Nephron progenitor cell (in vitro differentiated cells): ENCODE measurements around the gene SCAMP5.

ENCODE experiments used
- DNase-seq: peaks from one replicate; pipeline ENCODE4 v3.0.0; 2021
- H3K27ac Mint-ChIP-seq: 2 replicates; pipeline ENCODE4 v1.8.0; 2021; ENCODE audit warnings: mild to moderate bottlenecking, moderate library complexity, mixed read lengths
- H3K27me3 Mint-ChIP-seq: 2 replicates; pipeline ENCODE4 v1.8.0; 2021; ENCODE audit warnings: mild to moderate bottlenecking, low read depth, mixed read lengths; ENCODE audit not compliant: poor library complexity
- H3K36me3 Mint-ChIP-seq: 2 replicates; pipeline ENCODE4 v1.8.0; 2021; ENCODE audit warnings: low read depth, mixed read lengths
- H3K4me1 Mint-ChIP-seq: 2 replicates; pipeline ENCODE4 v1.8.0; 2021; ENCODE audit warnings: mixed read lengths
- H3K4me3 Mint-ChIP-seq: 2 replicates; pipeline ENCODE4 v1.8.0; 2021; ENCODE audit warnings: mild to moderate bottlenecking, moderate library complexity, mixed read lengths
- H3K9me3 Mint-ChIP-seq: 2 replicates; pipeline ENCODE4 v1.8.0; 2021; ENCODE audit warnings: mild to moderate bottlenecking, moderate library complexity, mixed read lengths
- TF ChIP-seq, protein P1 (sequence below): fragments of 200-600 bp; sonication (generic); IDR thresholded peaks from 2 replicates; pipeline ENCODE4 v1.5.0; 2021; ENCODE audit warnings: antibody characterized with exemption

SCAMP5 gene

DNA sequence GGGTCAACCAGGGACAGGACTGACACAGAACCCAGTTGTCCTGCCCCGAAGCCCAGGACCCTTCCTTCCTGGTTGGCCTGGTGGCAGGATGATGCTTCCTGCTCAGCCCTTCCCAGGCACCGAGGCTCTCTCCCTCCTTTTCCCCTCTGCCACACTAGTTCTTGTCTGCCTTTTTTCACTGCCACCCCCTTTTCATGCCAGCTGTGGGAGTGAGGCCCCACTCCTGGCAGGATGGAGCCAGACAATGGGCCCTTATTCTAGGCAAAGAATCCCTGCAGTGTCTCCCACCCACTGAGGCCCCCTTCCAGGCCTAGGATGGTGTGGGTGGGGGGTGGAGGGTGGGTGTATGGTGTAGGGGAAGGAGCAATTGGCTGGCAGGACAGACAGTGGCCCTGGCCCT lies 1.1 kb upstream of the SCAMP5 start:
- Mint-ChIP-seq H3K4me3 (no peak overlapping the region), H3K27me3 (peaks cover 78% of the 10 kb centered on the region), H3K27ac (no peak overlapping the region), H3K9me3 (peaks cover 6% of the 10 kb centered on the region), H3K4me1 (peaks cover 22% of the 10 kb centered on the region), H3K36me3 (peaks cover 6% of the 10 kb centered on the region)
- DNase-seq = no peak
- TF ChIP-seq, protein P1, sequence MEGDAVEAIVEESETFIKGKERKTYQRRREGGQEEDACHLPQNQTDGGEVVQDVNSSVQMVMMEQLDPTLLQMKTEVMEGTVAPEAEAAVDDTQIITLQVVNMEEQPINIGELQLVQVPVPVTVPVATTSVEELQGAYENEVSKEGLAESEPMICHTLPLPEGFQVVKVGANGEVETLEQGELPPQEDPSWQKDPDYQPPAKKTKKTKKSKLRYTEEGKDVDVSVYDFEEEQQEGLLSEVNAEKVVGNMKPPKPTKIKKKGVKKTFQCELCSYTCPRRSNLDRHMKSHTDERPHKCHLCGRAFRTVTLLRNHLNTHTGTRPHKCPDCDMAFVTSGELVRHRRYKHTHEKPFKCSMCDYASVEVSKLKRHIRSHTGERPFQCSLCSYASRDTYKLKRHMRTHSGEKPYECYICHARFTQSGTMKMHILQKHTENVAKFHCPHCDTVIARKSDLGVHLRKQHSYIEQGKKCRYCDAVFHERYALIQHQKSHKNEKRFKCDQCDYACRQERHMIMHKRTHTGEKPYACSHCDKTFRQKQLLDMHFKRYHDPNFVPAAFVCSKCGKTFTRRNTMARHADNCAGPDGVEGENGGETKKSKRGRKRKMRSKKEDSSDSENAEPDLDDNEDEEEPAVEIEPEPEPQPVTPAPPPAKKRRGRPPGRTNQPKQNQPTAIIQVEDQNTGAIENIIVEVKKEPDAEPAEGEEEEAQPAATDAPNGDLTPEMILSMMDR = no peak

DNA sequence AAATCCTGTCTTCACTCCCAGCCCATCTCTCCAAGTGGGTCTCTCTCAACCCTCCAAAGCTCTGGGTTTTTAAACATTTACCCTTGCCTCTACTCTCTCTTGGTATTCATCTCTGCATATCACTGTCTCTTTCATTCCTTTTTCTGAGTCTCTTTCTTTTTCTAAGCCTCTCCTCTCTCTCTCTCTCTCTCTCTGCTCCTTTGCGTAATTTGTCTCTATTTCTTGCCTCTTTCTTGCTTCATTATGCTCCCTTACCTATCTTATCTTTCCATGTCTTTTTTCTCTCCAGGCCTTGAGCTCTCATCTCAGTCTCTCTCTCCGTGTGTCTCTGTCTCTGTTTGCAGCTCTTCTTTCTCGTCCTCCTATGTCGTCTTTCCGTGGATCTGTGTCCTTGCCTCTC lies 678 bp upstream of the SCAMP5 start:
- no peak for DNase-seq
- peaks cover 78% of the 10 kb centered on the region for H3K27me3 Mint-ChIP-seq
- H3K4me1 Mint-ChIP-seq = peaks cover 22% of the 10 kb centered on the region
- peaks cover 6% of the 10 kb centered on the region for H3K9me3 Mint-ChIP-seq
- peak overlapping the region; percentile 85 for H3K4me3 Mint-ChIP-seq
- H3K27ac Mint-ChIP-seq = no peak overlapping the region
- TF ChIP-seq, protein P1 = no peak
- peaks cover 6% of the 10 kb centered on the region for H3K36me3 Mint-ChIP-seq

DNA sequence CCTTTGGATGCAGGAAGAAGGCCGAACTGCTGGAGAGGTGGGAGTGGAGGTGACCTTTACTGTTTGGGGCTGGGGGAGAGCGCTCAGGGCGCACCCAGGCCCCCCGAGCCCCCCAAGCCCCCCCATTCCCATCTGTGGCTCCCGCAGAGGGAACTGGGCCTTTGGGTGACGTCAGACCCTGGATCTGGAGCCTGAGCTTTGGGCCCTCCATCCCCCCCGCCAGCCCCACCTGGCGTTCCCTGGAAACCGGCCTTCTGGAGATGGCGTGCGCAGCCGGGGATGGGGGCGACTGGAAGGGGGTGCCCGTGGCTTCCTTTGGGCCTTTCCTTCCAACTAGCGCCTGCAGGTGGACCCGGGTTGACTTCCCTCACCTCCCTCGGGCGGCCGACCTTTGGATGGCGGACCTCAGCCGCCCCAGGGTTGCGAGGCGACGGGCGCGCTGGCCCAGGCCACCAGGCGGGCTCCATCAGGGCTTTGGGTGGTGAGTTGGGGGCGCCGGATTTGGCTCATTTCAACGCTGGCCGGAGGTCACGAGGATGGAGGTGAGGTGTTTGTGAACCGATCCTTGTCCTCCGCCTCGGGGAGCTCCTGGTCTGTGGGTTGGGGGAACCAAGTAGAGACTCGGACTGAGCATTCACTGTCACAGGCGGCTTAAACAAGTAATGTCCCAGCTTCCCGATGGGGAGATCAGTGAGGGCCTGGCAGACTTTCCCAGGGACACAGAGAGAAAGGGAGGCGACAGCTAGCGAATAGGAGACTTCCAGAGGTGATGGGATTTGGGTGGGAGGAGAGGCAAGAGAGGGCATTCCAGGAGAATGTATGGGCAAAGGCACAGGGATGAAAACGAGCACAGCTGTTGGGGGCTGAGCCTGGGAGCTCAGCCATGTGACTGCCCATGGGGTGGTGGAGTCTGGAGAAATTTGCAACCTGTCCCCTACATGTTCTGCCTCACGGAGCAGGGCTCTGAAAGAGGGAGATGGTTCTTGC lies 709 bp downstream of the SCAMP5 start:
- Mint-ChIP-seq H3K27ac (no peak overlapping the region), H3K27me3 (peaks cover 71% of the 10 kb centered on the region), H3K36me3 (peaks cover 6% of the 10 kb centered on the region), H3K9me3 (peaks cover 6% of the 10 kb centered on the region), H3K4me3 (peak overlapping the region; percentile 85), H3K4me1 (peaks cover 27% of the 10 kb centered on the region)
- TF ChIP-seq, protein P1 = no peak
- peak; percentile 47 for DNase-seq

DNA sequence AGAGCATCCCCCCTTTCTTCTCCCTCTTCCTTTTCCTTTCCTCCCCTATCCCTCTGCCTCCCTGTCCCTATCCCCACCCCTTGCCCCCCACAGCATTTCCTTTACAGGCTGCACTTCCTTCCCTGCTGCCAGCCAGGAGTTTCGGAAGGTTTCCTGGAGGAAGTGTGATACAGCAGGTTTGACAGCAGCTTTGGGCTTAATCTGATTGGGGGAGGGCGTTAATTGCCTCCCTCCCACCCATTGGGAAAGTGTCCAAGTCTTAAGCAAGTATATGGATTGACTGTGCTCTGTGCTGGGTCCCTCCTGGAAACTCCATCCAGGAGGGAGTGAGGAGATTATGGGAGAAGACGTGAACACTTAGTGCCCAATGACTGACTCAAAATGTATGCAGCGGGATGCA lies 1.8 kb downstream of the SCAMP5 start:
- DNase-seq = no peak
- H3K4me1 Mint-ChIP-seq = peaks cover 24% of the 10 kb centered on the region
- H3K36me3 Mint-ChIP-seq = peaks cover 6% of the 10 kb centered on the region
- H3K27me3 Mint-ChIP-seq = peaks cover 70% of the 10 kb centered on the region
- peak overlapping the region; percentile 85 for H3K4me3 Mint-ChIP-seq
- H3K9me3 Mint-ChIP-seq = peaks cover 6% of the 10 kb centered on the region
- TF ChIP-seq, protein P1 = no peak
- no peak overlapping the region for H3K27ac Mint-ChIP-seq

DNA sequence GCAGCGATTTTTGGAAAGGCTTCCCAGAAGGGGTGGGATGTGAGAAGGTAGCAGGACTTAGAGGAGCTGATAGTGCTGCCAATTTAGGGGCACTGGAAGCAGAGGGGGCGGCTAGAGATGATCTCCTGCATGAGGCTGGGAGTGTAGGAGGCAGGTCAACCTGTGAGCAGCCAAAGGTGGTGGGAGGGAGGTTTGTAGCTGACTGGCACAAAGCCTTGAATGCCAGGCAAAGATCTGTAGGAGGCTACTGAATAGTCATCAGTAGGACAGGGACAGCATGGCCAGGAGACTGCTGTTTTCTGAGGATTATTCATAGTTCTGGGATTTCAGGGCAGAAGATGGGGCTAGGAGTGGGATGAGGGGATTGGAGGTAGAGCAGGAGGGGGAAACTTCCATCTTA lies 2.2 kb downstream of the SCAMP5 start:
- TF ChIP-seq, protein P1 = no peak
- H3K27me3 Mint-ChIP-seq = peaks cover 66% of the 10 kb centered on the region
- H3K4me3 Mint-ChIP-seq = peak overlapping the region; percentile 4
- no peak for DNase-seq
- no peak overlapping the region for H3K27ac Mint-ChIP-seq
- peaks cover 6% of the 10 kb centered on the region for H3K9me3 Mint-ChIP-seq
- H3K4me1 Mint-ChIP-seq = peaks cover 20% of the 10 kb centered on the region
- H3K36me3 Mint-ChIP-seq = peaks cover 6% of the 10 kb centered on the region
